PC-9 (cell line): Measurements from ENCODE around the gene LRP2. TPM values are rescaled to one million over a fixed set of nuclear protein-coding genes. Genes with fewer than 3 reads are reported as not detected.

ENCODE experiments used
- BruUV-seq: library from RNA; stranded (reverse); fragments of 400-500 nt; replicated peaks from 2 replicates; lab custom pipeline; 2021; lab: Mats Ljungman, UMichigan
- CTCF ChIA-PET: fragments of 300-600 bp; sonication (Branson Sonifier 250); formaldehyde crosslinking; loops from one replicate; lab custom pipeline; 2022; ENCODE audit warnings: antibody characterized with exemption; lab: Charles Lee
- POLR2A ChIA-PET: fragments of 300-600 bp; sonication (Branson Sonifier 250); formaldehyde crosslinking; loops from one replicate; lab custom pipeline; 2022; ENCODE audit warnings: antibody characterized with exemption; ENCODE audit not compliant: unreplicated experiment; lab: Charles Lee
- DNase-seq, 2 experiments: peaks; one replicate each; pipeline versions ENCODE4 v3.0.0 to v3.0.0-alpha.2; 2015 to 2022; ENCODE audit warnings: mixed read lengths in 1 of 2
- H2AFZ ChIP-seq: fragments of 200-600 bp; sonication (generic); 2 replicates; pipeline ENCODE4 v1.8.1; 2017; ENCODE audit warnings: antibody characterized with exemption
- H3F3A ChIP-seq: fragments of 200-600 bp; sonication (generic); 2 replicates; pipeline ENCODE4 v1.8.1; 2017; ENCODE audit warnings: antibody characterized with exemption, mild to moderate bottlenecking, low read depth; ENCODE audit not compliant: insufficient read depth
- H3K27ac ChIP-seq: fragments of 200-600 bp; sonication (generic); 2 replicates; pipeline ENCODE4 v1.6.1; 2016; ENCODE audit warnings: mixed run types
- H3K27me3 ChIP-seq: fragments of 200-600 bp; sonication (generic); 2 replicates; pipeline ENCODE4 v1.6.1; 2016; ENCODE audit warnings: low read depth, mixed run types; ENCODE audit not compliant: insufficient read depth
- H3K36me3 ChIP-seq: fragments of 200-600 bp; sonication (generic); 2 replicates; pipeline ENCODE4 v1.6.1; 2016; ENCODE audit warnings: low read depth, mixed run types
- H3K4me1 ChIP-seq: fragments of 200-600 bp; sonication (generic); replicated peaks from 2 replicates; pipeline ENCODE4 v1.6.1; 2016; ENCODE audit warnings: mixed run types; ENCODE audit not compliant: insufficient read depth
- H3K4me2 ChIP-seq: fragments of 200-600 bp; sonication (generic); 2 replicates; pipeline ENCODE4 v1.6.1; 2017; ENCODE audit warnings: mixed run types
- H3K4me3 ChIP-seq: fragments of 200-600 bp; sonication (generic); 2 replicates; pipeline ENCODE4 v1.6.1; 2016; ENCODE audit warnings: mixed run types
- H3K79me2 ChIP-seq: fragments of 200-600 bp; sonication (generic); 2 replicates; pipeline ENCODE4 v1.6.1; 2017; ENCODE audit warnings: low read depth, mixed run types
- H3K9me2 ChIP-seq: fragments of 200-600 bp; sonication (generic); 2 replicates; pipeline ENCODE4 v1.8.1; 2017; ENCODE audit warnings: mild to moderate bottlenecking; ENCODE audit not compliant: insufficient read depth
- H3K9me3 ChIP-seq: fragments of 200-600 bp; sonication (generic); 2 replicates; pipeline ENCODE4 v1.8.1; 2016; ENCODE audit warnings: low read depth; ENCODE audit not compliant: insufficient read depth
- H4K20me1 ChIP-seq: fragments of 200-600 bp; sonication (generic); 2 replicates; pipeline ENCODE4 v1.8.1; 2017; ENCODE audit not compliant: insufficient read depth
- CTCF ChIP-seq: fragments of 200-600 bp; sonication (generic); conservative IDR thresholded peaks from 2 replicates; pipeline ENCODE4 v1.6.1; 2017; ENCODE audit warnings: mixed run types, antibody characterized with exemption, mild to moderate bottlenecking, moderate library complexity
- EZH2 ChIP-seq: fragments of 200-600 bp; sonication (generic); IDR thresholded peaks from 2 replicates; pipeline ENCODE4 v1.8.0; 2017; ENCODE audit warnings: antibody characterized with exemption, low read depth
- intact Hi-C: fragments of 100-400 bp; cut with micrococcal nuclease; formaldehyde crosslinking; loops from one replicate; pipeline ENCODE4 v1.10.0; 2022; ENCODE audit not compliant: unreplicated experiment
- total RNA-seq: library from RNA; stranded (reverse); gene quantifications from 2 replicates; pipeline ENCODE4 v1.2.3, GENCODE V29; 2021

LRP2 gene
- total RNA-seq, 1 experiment from 2014 or later, result not detected

- Histone ChIP-seq H2AFZ (peak overlapping the region; percentile 35; the same call in 1 of the 2 replicates), H3K4me3 (no peak overlapping the region), H3F3A (no peaks in the 10 kb centered on the region), H3K27ac (no peak overlapping the region), H3K36me3 (no peaks in the 10 kb centered on the region), H3K9me2 (no peaks in the 10 kb centered on the region), H3K79me2 (no peaks in the 10 kb centered on the region), H4K20me1 (no peaks in the 10 kb centered on the region), H3K4me2 (peak overlapping the region; percentile 21; the same call in 1 of the 2 replicates), H3K9me3 (no peaks in the 10 kb centered on the region), H3K27me3 (no peaks in the 10 kb centered on the region), H3K4me1 (no peaks in the 10 kb centered on the region)
- intact Hi-C loops, result loop anchor here (5.0 to 10.0 kb wide), 3 partner anchors 107 to 275 kb away; no protein-coding TSS in a partner anchor
- DNase-seq, result no peak
- CTCF ChIA-PET, result interaction anchor here (0.7 kb wide), 1 partner anchor 346 kb away, joined by 4 read pairs; no protein-coding TSS in a partner anchor
- TF ChIP-seq CTCF (peak; percentile 63), EZH2 (no peak)
- no TSS peak for BruUV-seq
- POLR2A ChIA-PET, result no interaction called here
Measured at GRCh38 chr2:169221745-169222369, 140.5 kb downstream of the LRP2 start.

GRCh38 chr2:169210917-169211316 lies 151.4 kb downstream of the LRP2 start:
- POLR2A ChIA-PET, result no interaction called here
- Histone ChIP-seq H3K36me3 (no peaks in the 10 kb centered on the region), H3K79me2 (no peaks in the 10 kb centered on the region), H4K20me1 (no peaks in the 10 kb centered on the region), H3K27ac (no peak overlapping the region), H3F3A (no peaks in the 10 kb centered on the region), H3K27me3 (no peaks in the 10 kb centered on the region), H3K4me1 (no peaks in the 10 kb centered on the region), H3K9me3 (no peaks in the 10 kb centered on the region), H3K9me2 (no peaks in the 10 kb centered on the region), H3K4me2 (no peak overlapping the region), H3K4me3 (no peak overlapping the region), H2AFZ (no peak overlapping the region)
- TF ChIP-seq EZH2, result no peak
- no peak for TF ChIP-seq CTCF
- intact Hi-C loops, result no loop called here
- CTCF ChIA-PET, result no interaction called here
- no peak for DNase-seq
- BruUV-seq, result no TSS peak

GRCh38 chr2:169208026-169208425 lies 154.3 kb downstream of the LRP2 start:
- intact Hi-C loops, result no loop called here

More at GRCh38 chr2:169208026-169208425, 154.3 kb downstream of the LRP2 start:
- H3K27me3 ChIP-seq, result no peaks in the 10 kb centered on the region; the same call in 1 of the 2 replicates
- no peaks in the 10 kb centered on the region for H3K36me3 ChIP-seq
- H2AFZ ChIP-seq, result no peak overlapping the region
- no TSS peak for BruUV-seq
- DNase-seq, result no peak
- no peaks in the 10 kb centered on the region for H3K4me1 ChIP-seq
- TF ChIP-seq EZH2 (no peak), CTCF (no peak)
- no peak overlapping the region for H3K4me3 ChIP-seq
- H3K9me3 ChIP-seq, result no peaks in the 10 kb centered on the region
- H3F3A ChIP-seq, result no peaks in the 10 kb centered on the region
- no peaks in the 10 kb centered on the region for H4K20me1 ChIP-seq
- H3K9me2 ChIP-seq, result no peaks in the 10 kb centered on the region
- ChIA-PET POLR2A (no interaction called here), CTCF (no interaction called here)
- H3K4me2 ChIP-seq, result no peak overlapping the region
- no peak overlapping the region for H3K27ac ChIP-seq
- H3K79me2 ChIP-seq, result no peaks in the 10 kb centered on the region
